CD4-positive, alpha-beta T cell treated with Interleukin-4 for 4 hours (primary cell): ENCODE data around the gene NAE1.

ENCODE experiments used
- DNase-seq: peaks from one replicate; pipeline ENCODE4 v3.0.0-alpha.2; 2020

Gene NAE1

GRCh38 chr16:66849549-66849948 is 18.8 kb upstream of the NAE1 start:
- DNase-seq = no peak

GRCh38 chr16:66849021-66849420 is 18.2 kb upstream of the NAE1 start:
- DNase-seq = no peak

GRCh38 chr16:66848172-66848571 is 17.4 kb upstream of the NAE1 start:
- DNase-seq = no peak

- no peak for DNase-seq
Observed at GRCh38 chr16:66847533-66848067, 16.8 kb upstream of the NAE1 start.

- DNase-seq = no peak
Observed at GRCh38 chr16:66846831-66847230, 16.1 kb upstream of the NAE1 start.

- no peak for DNase-seq
Observed at GRCh38 chr16:66846266-66846665, 15.5 kb upstream of the NAE1 start.

GRCh38 chr16:66845791-66846221 is 15.0 kb upstream of the NAE1 start:
- DNase-seq = no peak

GRCh38 chr16:66845080-66845410 is 14.3 kb upstream of the NAE1 start:
- no peak for DNase-seq

GRCh38 chr16:66844342-66845079 is 13.7 kb upstream of the NAE1 start, which contains the start of gene CA7:
Gene CA7, plus strand, starts transcription at chr16:66844414. Its CDS starts 74 bp downstream, at chr16:66844488.
- DNase-seq = no peak

- DNase-seq = no peak
Observed at GRCh38 chr16:66844009-66844341, 13.2 kb upstream of the NAE1 start.

- no peak for DNase-seq
Observed at GRCh38 chr16:66843191-66843590, 12.4 kb upstream of the NAE1 start.

GRCh38 chr16:66842765-66843164 is 12.0 kb upstream of the NAE1 start:
- DNase-seq = no peak

- no peak for DNase-seq
Observed at GRCh38 chr16:66841366-66841765, 10.6 kb upstream of the NAE1 start.

GRCh38 chr16:66840883-66841282 is 10.1 kb upstream of the NAE1 start:
- DNase-seq = no peak

GRCh38 chr16:66834746-66835145 is 4.0 kb upstream of the NAE1 start:
- no peak for DNase-seq

GRCh38 chr16:66832661-66833305 is 2.0 kb upstream of the NAE1 start:
- DNase-seq = no peak

- DNase-seq = no peak
Observed at GRCh38 chr16:66832190-66832589, 1.4 kb upstream of the NAE1 start.

- DNase-seq = no peak
Observed at GRCh38 chr16:66824006-66824405, 6.8 kb downstream of the NAE1 start.

GRCh38 chr16:66814734-66815133 is 16.0 kb downstream of the NAE1 start:
- DNase-seq = no peak

GRCh38 chr16:66811043-66811442 is 19.7 kb downstream of the NAE1 start:
- DNase-seq = no peak

GRCh38 chr16:66810391-66810790 is 20.4 kb downstream of the NAE1 start:
- no peak for DNase-seq

GRCh38 chr16:66809765-66810164 is 21.0 kb downstream of the NAE1 start:
- no peak for DNase-seq

GRCh38 chr16:66802159-66802558 is 28.6 kb downstream of the NAE1 start:
- DNase-seq = no peak

GRCh38 chr16:66801320-66802105 is 29.3 kb downstream of the NAE1 start, which contains the start of gene TERB1:
Gene TERB1, minus strand, starts transcription at chr16:66801584. Its CDS starts 4,786 bp downstream, at chr16:66796798.
- no peak for DNase-seq
